ENCODE data around the gene NRXN2.

DNA sequence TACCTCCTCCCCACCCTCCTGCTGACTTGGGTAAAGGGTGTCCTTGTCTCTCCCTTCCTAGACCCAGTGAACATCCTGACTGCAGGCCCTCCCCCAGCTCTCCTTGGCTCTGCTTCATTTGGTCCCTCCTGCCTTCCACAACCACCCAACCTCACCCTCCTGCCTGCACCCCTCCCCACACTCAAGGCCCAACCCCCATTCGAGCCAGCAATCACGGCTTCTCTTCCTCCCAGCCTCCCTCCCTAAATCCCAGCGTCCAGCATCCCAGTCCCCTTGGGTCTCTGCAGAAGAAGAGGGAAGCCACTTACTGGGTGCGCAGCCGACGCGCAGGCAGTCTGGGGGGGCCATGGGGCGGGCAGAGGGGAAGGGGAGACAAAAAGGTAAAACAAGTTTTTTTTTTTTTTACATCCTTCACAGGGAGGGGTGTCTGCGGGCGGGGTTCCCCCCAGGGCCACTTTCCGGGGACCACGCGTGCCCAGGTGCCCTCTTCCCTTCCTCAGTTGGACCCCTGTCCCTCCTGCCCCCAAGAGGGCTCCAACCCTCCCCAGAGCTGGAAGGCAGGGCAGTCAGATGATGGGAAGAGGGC lies 69.5 kb downstream of the NRXN2 start:
- no peak for TF ChIP-seq CREB1 (IDR thresholded peaks at IDR 0.05; ENCODE audit: low read depth)
- no peak for TF ChIP-seq YY1 (IDR thresholded peaks at IDR 0.05; ENCODE audit: low read depth)
- no peak for TF ChIP-seq EP300 (IDR thresholded peaks at IDR 0.05; ENCODE audit: borderline replicate concordance)
- TF ChIP-seq, protein P1, sequence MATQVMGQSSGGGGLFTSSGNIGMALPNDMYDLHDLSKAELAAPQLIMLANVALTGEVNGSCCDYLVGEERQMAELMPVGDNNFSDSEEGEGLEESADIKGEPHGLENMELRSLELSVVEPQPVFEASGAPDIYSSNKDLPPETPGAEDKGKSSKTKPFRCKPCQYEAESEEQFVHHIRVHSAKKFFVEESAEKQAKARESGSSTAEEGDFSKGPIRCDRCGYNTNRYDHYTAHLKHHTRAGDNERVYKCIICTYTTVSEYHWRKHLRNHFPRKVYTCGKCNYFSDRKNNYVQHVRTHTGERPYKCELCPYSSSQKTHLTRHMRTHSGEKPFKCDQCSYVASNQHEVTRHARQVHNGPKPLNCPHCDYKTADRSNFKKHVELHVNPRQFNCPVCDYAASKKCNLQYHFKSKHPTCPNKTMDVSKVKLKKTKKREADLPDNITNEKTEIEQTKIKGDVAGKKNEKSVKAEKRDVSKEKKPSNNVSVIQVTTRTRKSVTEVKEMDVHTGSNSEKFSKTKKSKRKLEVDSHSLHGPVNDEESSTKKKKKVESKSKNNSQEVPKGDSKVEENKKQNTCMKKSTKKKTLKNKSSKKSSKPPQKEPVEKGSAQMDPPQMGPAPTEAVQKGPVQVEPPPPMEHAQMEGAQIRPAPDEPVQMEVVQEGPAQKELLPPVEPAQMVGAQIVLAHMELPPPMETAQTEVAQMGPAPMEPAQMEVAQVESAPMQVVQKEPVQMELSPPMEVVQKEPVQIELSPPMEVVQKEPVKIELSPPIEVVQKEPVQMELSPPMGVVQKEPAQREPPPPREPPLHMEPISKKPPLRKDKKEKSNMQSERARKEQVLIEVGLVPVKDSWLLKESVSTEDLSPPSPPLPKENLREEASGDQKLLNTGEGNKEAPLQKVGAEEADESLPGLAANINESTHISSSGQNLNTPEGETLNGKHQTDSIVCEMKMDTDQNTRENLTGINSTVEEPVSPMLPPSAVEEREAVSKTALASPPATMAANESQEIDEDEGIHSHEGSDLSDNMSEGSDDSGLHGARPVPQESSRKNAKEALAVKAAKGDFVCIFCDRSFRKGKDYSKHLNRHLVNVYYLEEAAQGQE (IDR thresholded peaks at IDR 0.05; ENCODE audit: low read depth): no peak
- TF ChIP-seq CEBPB (IDR thresholded peaks at IDR 0.05): no peak
- TF ChIP-seq, protein P2, sequence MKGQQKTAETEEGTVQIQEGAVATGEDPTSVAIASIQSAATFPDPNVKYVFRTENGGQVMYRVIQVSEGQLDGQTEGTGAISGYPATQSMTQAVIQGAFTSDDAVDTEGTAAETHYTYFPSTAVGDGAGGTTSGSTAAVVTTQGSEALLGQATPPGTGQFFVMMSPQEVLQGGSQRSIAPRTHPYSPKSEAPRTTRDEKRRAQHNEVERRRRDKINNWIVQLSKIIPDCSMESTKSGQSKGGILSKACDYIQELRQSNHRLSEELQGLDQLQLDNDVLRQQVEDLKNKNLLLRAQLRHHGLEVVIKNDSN (IDR thresholded peaks at IDR 0.05): no peak
- TF ChIP-seq, protein P3, sequence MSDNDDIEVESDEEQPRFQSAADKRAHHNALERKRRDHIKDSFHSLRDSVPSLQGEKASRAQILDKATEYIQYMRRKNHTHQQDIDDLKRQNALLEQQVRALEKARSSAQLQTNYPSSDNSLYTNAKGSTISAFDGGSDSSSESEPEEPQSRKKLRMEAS (IDR thresholded peaks at IDR 0.05): no peak

Measured in Ishikawa (cell line).